HG03565 (cell line): ENCODE results near the gene CHN2.

Experiments
- ATAC-seq: cut with Tn5 transposase; IDR thresholded peaks from one replicate; pipeline ENCODE4 v1.9.1; 2021; ENCODE audit warnings: mild to moderate bottlenecking, moderate library complexity; ENCODE audit not compliant: unreplicated experiment

CHN2 gene

GRCh38 chr7:29485339-29486190 is 291.0 kb downstream of the CHN2 start:
- ATAC-seq: no peak

DNA sequence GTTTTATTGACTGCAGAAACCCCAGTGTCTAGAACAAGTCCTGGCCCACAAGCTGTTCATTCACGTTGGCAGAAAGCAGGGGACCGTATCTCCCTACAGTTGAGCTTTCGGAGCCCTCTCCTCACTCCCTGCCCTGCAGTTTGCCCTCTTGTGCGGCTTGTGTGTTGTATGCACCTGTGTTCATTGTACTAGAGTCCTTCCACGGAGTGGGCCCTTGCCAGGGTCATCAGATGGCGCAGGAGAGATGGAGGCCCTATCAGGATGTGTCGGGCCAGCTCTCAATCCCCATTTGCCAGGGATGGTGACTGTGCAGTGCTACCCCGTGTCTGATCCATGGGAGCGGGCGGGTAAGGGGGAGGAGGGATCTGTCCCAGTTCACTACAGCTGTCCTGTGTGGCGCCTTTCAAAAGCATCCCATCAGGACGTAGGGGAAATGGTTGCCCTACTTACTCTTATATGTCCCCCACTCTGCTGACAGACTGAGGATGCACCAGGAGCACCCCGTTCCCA is 291.7 kb downstream of the CHN2 start:
- ATAC-seq: no peak

DNA sequence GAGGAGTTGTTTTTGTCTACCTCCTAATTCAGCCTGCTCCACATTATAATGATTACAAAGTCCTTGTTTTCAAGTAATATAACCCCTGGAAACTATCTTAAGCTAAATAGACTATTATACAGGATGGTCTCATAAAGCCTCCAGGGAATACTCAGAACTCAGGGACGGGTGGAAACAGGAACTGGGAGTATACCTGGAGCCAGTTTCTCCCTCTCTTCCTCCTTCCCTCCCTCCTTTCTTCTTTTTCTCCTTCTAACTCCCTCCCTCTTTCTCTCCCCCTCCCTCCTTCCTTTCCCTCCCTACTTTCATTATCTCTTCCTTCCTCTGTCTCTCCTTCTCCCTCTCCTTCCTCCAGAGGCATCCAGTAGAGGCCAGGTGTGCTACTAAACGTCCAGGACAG is 292.8 kb downstream of the CHN2 start:
- no peak for ATAC-seq

DNA sequence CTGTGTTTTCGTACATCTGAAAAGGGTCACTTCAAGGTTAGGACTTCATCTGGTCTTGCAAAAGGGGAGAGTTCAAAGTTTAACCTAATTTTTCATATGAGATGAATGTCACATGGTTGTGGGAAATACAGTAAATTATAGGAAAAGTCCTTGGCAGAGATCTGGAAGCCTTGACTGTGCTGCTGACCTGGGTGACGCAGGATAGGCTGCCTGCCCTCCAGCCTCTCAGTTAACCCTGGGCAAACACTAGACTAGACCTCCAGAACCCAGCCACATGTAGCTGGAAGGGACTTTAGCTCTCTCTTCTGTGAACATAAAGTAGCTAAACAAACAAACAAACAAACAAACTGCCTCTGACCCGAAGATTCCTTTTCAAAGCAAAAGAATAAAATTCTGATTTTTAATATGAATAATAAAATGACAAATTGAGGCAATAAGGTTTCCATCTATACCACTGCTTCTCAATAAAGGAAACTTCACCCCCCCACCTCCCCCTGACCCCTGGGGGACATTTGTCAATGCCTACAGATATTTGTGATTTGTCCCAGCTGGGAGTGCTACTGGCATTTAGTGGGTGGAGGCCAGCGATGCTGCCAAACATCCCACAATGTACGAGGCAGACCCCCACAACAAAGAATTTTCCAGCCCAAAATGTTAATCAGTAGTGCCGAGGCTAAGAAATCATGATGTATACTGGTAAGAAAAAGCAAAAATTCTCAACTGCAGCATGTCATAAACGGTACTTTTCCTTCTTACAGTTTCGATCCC is 293.8 kb downstream of the CHN2 start:
- ATAC-seq: no peak

GRCh38 chr7:29488977-29489376 is 294.4 kb downstream of the CHN2 start:
- no peak for ATAC-seq

DNA sequence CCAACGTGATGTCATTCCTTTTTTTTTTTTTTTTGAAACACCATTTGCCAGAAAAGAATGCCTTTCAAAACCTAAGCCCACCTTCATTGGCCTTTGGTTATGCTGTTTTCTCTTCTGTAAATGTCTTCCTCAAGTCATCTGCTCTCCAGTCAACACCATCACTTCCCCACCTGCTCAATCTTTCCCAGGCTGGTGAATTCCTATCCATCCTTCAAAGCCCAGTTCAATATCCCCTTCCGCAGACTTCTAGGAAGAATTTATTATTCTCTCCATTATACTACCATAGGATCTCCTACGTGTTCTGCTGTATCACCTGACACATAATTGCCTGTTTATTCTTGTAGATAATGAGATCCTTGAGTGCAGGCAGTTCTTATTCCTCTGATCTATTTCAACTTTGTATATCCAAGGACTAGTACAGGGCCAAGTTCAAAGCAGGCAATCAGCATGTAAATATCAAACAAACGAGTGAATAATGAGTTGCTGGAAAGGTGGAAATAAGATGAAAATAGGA is 295.6 kb downstream of the CHN2 start:
- no peak for ATAC-seq

- ATAC-seq: no peak
These were observed 299.8 kb downstream of the CHN2 start for GRCh38 chr7:29494350-29494749.

- no peak for ATAC-seq
These were observed 301.1 kb downstream of the CHN2 start for GRCh38 chr7:29495653-29496052.

DNA sequence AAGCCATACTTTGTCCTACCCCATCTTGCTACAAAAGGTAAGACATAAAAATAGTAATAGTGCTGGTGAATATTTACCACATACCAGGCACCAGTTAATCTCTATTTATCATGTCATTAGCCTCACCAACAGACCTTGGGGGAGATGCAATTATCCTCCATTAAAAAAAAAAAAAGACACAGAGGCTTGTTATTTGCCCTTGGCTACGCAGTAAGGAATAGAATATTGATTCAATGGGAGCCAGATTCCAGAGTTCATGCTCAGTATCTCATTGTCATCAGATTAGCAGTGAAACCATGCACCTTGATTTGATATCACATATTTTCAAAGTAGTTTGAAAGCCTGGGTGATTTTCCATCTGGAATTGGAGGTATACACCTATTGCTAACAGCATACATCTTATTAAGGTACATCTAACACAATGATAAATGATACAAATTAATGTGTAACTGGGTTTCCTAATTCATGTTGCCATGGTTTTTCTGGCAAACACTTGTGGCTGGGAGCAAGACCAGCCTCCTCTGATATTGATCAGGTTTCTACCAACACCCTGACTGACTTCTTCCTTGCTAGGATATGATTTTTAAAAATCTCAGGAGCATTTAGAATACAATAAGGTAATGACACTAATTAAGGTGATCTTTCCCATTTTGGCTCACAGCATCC is 301.9 kb downstream of the CHN2 start:
- no peak for ATAC-seq

GRCh38 chr7:29499932-29500331 is 305.4 kb downstream of the CHN2 start:
- ATAC-seq: no peak

GRCh38 chr7:29500719-29501118 is 306.1 kb downstream of the CHN2 start:
- ATAC-seq: no peak

DNA sequence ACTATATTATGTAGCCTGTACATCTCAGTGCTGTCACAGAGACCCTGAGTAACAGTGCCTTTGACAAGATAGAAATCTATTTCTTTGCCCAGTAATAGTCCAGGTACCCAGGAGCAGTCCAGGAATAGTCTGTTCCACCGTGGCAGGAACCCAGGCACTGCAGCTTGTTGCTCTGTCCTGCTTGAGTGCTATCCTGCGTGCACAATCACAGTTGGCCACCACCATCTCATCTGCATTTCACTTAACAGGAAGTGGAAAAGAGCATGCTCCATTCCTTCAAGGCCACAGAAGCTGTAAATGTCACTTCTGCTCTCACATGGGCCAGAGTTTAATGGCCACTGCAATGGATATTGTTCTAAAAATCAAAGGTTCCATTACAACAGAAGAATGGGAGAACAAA is 307.6 kb downstream of the CHN2 start:
- no peak for ATAC-seq

DNA sequence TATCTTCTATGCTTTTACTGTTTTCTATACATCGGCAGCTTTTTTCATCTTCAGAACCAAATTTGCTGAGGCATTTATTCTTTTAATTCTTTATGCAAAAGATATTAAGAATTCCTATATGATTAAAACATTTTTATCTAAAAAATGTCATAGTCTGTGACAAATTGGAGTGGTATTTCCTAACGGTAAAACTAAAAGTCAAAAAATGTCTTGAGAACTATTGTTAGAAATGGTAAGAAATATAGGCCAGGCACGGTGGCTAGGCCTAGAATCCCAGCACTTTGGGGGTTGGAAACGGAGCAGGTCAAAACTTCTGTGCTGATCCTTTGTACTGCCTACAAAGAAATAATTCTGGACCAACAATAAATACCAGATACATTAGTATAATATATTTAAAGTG is 311.4 kb downstream of the CHN2 start:
- ATAC-seq: no peak

DNA sequence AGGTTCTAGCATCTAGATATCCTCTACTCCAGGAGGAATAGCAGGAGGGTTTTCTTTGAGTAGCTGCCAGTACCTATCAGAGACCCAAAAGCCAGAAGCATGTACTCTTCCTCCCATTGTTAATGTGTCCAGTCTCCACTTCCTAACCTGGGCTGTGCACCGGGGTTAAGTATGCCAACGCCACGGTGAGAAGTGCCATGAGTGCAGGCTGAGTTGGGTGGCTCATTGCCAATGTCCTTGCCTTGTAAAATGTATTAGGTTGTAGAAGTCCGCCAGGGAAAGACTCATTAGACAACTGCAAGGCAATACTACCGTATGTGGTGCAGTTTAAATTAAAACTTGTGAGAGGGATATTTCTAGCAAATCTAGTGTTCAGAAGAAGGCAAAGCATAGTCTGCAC is 314.0 kb downstream of the CHN2 start:
- ATAC-seq: no peak

DNA sequence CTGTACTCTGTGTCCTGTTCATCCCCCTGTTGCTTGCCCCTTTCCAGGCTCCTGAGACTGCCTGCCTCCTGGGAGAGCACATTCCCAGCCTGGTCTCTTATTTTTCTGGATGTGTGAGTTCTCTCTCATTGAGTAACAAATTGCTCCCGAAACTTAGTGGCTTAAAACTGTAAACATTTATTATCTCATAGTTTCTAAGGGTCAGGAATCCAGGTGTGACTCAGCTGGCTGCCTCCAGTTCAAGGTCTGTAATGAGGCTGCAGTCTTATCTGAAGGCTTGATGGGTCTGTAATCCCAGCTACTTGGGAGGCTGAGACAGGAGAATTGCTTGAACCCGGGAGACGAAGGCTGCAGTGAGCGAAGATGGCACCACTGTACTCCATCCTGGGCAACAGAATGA is 315.5 kb downstream of the CHN2 start:
- no peak for ATAC-seq

DNA sequence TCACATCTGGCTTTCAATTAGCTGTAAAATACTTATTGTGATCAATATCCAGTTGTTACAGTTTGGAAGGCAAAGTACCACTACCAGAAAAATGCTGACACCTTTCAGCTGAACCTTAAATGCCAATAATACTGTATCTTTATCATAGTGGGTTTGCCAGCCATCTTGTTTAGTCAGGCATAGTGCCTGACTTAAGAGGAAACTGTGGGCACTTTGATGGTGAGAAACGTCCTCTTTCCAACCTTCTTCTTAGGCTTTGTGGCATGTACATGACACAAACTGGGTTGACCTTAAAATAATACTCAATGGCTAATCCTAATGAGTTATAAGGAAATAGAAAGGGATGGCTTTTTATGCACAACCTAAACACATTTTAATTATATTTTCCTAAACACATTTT is 316.8 kb downstream of the CHN2 start:
- ATAC-seq: no peak

DNA sequence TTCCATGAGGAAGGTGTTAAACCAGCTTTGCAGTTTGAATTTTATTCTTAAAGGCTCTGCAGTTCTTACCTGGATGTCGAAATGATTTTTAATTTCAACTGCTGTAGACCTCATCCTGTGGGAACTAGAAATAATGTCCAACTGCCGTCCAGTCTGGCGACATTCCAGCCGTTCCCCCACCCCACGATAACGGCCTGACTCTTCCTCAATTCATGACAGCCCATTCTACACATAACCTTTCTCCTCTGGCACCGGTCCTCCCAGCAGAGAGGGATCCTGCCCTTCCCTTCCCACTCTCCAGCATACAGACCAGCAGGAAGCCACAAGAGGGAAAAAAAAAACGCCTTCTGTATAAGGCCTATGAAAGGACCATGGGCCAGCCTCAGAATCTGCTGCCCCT is 317.3 kb downstream of the CHN2 start:
- ATAC-seq: no peak

DNA sequence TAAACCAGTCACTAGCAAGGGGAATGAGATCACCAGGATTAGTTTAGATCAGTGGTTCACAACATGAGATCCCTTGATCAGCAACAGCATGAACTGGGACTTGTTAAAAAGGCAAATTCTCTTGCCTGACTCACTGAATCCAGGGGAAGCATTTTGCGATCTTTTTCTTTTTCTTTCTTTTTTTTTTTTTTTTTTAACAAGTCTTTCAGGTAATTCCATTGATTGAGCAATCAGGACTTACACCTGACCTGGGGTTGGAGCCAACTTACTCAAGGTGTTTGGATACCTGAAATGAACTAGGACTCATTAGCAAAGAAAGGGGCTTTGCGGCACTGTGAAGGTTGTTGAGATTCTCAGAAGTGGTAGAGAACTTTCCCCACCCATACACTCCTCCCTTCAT is 321.9 kb downstream of the CHN2 start:
- no peak for ATAC-seq

DNA sequence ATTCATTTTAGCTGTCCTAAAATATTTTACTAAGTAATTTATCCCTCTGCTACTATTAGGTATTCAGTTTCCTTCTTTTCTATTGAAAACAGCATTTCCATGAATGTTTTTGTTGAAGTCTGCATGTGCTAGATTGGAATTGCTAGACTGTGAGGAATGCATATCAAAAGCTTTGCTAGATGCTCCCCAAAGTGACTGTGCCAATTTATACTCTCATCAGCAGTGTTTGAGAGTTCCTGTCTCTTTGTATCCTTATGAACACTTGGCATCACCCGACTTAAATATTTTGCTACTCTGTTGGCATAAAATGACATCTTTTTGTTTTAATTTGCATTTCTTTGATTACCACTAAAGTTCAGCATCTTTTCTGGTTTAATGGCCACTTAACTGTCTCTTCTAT is 324.0 kb downstream of the CHN2 start:
- no peak for ATAC-seq

GRCh38 chr7:29523728-29524127 is 329.2 kb downstream of the CHN2 start:
- ATAC-seq: no peak

DNA sequence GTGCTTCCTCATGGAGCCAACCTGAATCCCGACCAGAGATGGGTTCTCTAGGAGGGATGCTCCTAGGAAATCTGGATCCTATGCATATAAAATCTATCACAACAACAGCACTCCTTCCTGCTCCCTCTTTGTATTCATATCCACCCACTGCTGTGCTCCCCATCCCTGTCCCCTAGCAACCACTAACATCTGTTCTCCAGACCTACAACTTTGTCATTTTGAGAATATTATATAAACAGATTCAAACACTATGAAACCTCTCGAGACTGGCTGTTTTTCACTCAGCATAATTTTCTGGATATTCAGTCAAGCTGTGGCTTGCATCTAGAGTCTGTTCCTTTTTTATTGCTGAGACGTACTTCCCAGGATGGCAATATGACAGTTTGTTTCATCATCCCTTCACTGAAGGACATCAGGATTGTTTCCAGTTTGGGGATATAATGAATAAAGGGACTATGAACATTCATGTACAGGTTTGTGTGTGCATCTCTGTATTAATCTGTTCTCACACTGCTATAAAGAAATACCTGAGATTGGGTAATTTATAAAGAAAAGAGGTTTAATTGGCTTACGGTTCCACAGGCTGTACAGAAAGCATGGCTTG is 333.0 kb downstream of the CHN2 start:
- no peak for ATAC-seq
